HG03520 (cell line): ENCODE data around the gene C5orf58.
A peak's percentile ranks its signal among the peaks of the same experiment; 100 is the strongest.

Source experiments
- ATAC-seq: cut with Tn5 transposase; IDR thresholded peaks from one replicate; pipeline ENCODE4 v1.9.1; 2021; ENCODE audit warnings: mild to moderate bottlenecking, moderate library complexity; ENCODE audit not compliant: unreplicated experiment

C5orf58 gene

DNA sequence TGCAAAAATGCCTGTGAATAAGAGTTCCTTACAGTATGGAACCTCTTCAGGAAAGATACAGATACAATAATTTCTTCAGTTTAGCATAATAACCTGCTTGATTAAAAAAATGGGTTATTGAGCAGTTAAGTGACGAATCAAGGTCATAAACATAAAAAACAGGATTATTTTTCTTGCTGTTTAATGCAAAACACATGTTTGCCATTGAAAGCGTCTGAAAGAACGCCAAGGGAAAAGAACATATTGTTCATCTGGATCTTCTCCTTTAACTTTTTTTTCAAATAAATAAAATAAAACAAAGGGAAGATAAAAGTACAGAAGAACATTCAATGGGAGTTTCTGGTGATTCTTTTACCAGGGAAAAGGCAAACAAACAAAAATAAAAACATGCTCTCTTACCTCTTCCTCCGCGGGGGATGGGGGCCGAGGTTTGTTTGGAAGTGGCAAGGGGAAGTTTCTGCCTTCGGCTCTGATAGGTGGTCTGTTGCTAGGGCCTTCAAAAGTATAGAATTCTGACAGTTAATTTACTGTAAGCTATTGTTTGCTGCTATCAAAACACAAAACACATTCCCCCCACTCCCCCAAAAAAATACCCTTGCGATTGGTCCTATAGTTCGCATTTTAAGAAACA, 20.1 kb downstream of the C5orf58 start:
- no peak for ATAC-seq

- ATAC-seq = peak; percentile 95
Observed at GRCh38 chr5:170254056-170254455, 21.3 kb downstream of the C5orf58 start.

DNA sequence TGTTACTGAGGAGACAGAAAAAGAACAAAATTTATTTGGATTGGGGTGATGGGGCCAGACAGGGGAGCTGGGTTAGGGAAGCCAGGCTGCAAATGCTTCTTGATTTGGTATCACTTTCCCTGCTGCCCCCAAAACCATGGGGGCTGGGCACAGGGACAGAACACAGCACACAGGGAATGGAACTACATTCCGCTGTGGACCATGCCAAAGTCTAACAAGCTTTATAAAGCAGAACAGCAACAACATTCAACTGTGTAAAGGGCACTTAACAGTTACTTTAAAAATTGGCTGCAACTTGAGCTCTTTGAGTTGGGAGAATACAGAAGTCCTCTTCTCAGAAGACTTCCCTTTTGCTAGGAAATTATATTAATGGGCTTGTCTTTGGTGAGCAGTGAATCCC, 23.8 kb downstream of the C5orf58 start:
- ATAC-seq = no peak

GRCh38 chr5:170257370-170257769, 24.6 kb downstream of the C5orf58 start:
- ATAC-seq = no peak

DNA sequence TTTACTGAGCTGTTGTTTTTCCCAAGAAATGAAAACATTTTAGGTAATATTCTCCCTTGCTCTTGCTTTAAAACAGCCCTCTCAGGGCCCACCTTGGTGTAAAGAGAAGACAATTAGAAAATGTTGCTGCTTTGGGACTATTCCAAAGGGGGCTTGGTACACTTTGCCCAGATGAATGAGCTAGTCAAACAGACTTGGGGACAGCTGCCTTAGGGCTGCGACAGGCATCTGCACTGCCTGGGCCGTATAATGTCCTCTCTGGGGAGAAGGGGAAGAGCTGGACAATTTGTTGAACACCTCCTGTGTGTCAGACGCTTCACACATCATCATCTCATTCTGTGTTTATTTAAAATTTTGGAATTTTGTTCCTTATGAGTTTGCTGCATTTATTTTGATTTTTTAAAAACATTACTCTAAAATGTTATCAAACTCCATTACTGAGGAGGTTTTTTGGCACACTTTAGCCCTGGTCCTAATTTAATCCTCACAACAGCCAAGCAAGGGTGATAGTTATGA, 28.8 kb downstream of the C5orf58 start:
- no peak for ATAC-seq

- no peak for ATAC-seq
Observed at GRCh38 chr5:170262061-170263045, 29.6 kb downstream of the C5orf58 start.

DNA sequence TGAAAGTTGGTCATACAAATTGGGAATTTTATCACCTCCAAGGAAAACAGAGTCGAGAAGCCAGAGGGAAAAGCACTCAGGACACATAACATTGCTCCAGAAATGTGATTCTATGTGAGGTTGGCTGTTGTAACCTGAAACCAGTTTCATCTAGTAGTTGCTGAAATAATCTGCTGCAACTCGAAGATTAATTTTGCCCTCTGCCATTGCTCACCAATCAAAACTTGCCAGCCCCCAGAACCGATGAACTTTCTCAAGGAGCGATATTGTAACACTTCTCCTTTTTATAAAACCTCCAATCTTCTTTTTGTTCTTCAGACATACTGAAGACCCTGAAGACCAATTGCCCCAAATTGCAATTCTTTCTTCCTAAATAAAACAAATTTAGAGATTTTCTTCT, 31.1 kb downstream of the C5orf58 start:
- no peak for ATAC-seq

DNA sequence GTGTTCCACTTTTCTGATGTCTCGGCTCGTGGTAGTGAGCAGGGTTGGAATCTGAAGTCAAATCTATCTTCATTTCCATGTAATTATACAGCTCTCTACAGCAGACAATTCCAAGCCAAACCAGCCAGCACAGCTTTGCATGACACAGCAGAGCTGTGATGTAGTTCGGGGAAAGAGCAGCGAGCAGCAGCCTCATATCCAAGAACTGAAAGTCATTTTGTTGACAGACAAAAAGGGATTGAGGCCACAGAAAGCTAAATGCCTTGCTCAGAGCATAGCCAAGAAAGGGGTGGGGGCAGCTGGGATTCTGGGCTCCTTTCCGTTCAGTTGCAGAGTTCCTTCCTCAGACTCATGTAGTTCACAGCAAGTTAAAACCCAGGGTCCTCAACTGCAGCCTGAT, 32.7 kb downstream of the C5orf58 start:
- ATAC-seq = no peak

DNA sequence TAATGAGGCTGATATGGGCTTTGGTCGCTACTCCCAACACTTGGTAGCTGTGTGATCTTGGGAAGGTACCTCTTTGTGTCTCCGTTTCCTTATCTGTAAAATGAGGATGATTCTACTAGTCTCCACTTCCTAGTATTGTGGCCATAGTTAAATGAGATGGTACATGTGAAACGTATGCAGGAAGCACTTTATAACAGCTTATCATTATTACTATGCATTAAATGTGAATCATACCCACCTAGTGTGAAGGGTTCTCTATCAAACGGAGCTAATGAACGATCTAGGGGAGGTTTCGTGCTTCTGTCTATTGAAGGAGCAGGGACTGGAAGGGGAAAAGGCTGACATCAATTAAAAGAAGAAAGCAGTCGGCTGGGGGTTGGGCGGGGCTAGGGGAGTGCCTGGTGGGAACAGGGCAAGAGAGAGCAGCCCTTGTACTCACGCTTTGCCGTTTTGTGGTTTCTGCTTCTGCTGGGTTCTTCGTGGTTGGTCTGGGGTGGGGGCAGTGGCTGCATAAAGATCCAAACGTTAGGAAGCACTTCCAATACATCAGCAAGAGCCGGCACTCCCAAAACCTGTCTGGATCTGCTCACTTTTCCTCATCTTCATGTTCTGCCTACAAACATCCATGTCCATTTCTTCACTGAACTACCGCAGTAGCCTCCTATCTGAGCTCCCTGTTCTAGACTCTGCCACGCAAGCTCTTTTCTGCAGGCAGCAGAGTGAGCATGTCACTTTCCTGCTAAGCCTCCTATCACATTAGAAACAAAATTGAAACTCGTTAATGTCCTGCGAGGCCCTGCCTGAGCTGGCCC, 34.0 kb downstream of the C5orf58 start:
- ATAC-seq = no peak

- peak; percentile 87 for ATAC-seq
Observed at GRCh38 chr5:170267431-170268152, 34.8 kb downstream of the C5orf58 start.

DNA sequence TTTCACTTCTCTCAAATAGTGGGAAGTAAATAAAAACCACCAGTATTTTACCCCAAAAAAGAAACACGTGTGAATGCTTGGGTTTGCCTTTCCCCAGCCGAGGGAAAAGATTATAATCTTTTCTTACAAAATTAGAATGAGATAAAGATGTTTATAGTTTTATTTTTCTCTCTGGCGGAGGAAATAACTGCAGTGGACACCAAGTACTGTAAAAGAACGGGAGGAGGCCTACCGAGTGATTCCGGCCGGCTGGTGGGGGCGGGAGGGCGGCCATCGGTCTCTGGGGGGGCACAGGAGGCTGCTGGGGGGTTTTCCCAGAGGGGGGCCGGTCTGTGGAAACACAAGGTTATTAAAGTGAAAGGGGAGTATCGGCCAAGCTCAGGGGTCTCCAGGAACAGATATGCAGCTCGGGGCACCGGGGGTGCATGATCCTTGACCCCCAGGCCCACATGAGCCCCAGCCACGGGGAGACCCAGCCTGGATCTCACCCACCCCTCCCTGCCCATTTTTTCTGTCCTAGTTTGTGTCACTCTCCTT, 35.4 kb downstream of the C5orf58 start:
- ATAC-seq = no peak

GRCh38 chr5:170268884-170269283, 36.1 kb downstream of the C5orf58 start:
- no peak for ATAC-seq

DNA sequence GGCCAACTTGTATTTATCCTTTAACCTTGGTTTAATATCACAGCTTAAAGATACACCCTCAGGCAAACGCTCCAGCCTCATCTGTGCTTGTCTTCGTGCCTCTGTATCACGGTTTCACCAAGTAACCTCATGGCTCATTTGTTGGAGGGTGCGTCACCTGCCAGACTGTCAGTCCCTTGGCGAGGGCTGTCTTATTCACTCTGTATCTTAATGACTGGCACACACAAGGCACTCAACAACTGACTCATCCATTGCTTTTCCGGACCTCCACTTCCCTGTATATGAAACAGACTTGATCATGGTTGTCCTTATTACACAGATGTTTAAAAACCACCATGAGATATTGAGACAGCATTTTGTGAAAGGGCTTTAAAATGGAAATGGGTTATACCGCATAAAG, 36.8 kb downstream of the C5orf58 start:
- ATAC-seq = no peak

GRCh38 chr5:170270293-170271069, 37.7 kb downstream of the C5orf58 start:
- ATAC-seq = no peak

- no peak for ATAC-seq
Observed at GRCh38 chr5:170273968-170274710, 41.4 kb downstream of the C5orf58 start.

- ATAC-seq = no peak
Observed at GRCh38 chr5:170275376-170275994, 42.7 kb downstream of the C5orf58 start.

DNA sequence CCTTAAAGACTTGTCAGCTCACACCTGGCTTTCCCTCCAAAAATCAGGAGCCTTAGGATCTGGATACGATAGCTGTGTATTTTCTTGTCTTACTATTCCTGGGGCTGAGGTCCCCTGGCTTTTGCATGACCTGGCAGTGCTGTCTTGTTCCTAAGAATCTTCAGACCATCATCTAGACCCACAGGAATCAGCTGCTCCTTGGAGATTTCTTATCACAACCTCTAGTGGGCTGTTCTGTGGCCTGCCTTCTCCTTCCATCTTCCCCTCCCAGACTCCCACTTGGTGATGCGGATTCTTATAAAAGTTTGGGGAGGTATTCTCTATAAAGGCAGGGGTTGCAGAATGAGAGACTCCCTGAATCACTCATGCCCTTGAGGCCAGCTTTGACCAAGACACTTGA, 43.4 kb downstream of the C5orf58 start:
- ATAC-seq = no peak

GRCh38 chr5:170277867-170278281, 45.1 kb downstream of the C5orf58 start:
- no peak for ATAC-seq
